DOHH2 (cell line): Measurements from ENCODE around the gene TIGAR.

Experiments
- H3F3A ChIP-seq: fragments of 200-600 bp; sonication (generic), shearing (Covaris generic); 2 replicates; pipeline ENCODE4 v1.6.0; 2016; ENCODE audit warnings: antibody characterized with exemption, mild to moderate bottlenecking; ENCODE audit not compliant: control insufficient read depth, insufficient read depth
- H3K27ac ChIP-seq: fragments of 200-600 bp; sonication (generic); 2 replicates; pipeline ENCODE4 v1.5.1; 2014; ENCODE audit warnings: low read depth, mild to moderate bottlenecking, low read length, moderate library complexity
- H3K27me3 ChIP-seq: fragments of 200-600 bp; sonication (generic); 2 replicates; pipeline ENCODE4 v1.6.1; 2014; ENCODE audit warnings: mild to moderate bottlenecking, low read length, mixed read lengths; ENCODE audit not compliant: control insufficient read depth
- H3K36me3 ChIP-seq: fragments of 200-600 bp; sonication (generic); 2 replicates; pipeline ENCODE4 v1.6.1; 2014; ENCODE audit warnings: mild to moderate bottlenecking, low read length, moderate library complexity, mixed read lengths; ENCODE audit not compliant: control insufficient read depth
- H3K4me1 ChIP-seq: fragments of 200-600 bp; sonication (generic); 2 replicates; pipeline ENCODE4 v1.6.1; 2014; ENCODE audit warnings: mild to moderate bottlenecking, low read length, mixed read lengths; ENCODE audit not compliant: control insufficient read depth
- H3K4me2 ChIP-seq: fragments of 200-600 bp; sonication (generic); 2 replicates; pipeline ENCODE4 v1.6.0; 2014; ENCODE audit warnings: mild to moderate bottlenecking, low read length, moderate library complexity
- H3K4me3 ChIP-seq: fragments of 200-600 bp; sonication (generic); 2 replicates; pipeline ENCODE4 v1.5.1; 2014; ENCODE audit warnings: mild to moderate bottlenecking, low read length, mixed read lengths
- H3K79me2 ChIP-seq: fragments of 200-600 bp; sonication (generic); 2 replicates; pipeline ENCODE4 v1.6.1; 2014; ENCODE audit warnings: mild to moderate bottlenecking, low read length, mixed read lengths; ENCODE audit not compliant: control insufficient read depth
- H3K9me2 ChIP-seq: fragments of 200-600 bp; sonication (generic); replicated peaks from 2 replicates; pipeline ENCODE4 v1.6.1; 2014; ENCODE audit warnings: mild to moderate bottlenecking, low read length, mixed read lengths; ENCODE audit not compliant: control insufficient read depth
- H3K9me3 ChIP-seq: fragments of 200-600 bp; sonication (generic); 2 replicates; pipeline ENCODE4 v1.6.1; 2014; ENCODE audit warnings: antibody characterized with exemption, low read length, mixed read lengths; ENCODE audit not compliant: control insufficient read depth, insufficient read depth
- H4K20me1 ChIP-seq: fragments of 200-600 bp; sonication (generic); 2 replicates; pipeline ENCODE4 v1.6.0; 2014; ENCODE audit warnings: low read depth, mild to moderate bottlenecking, antibody characterized with exemption, low read length, moderate library complexity; ENCODE audit not compliant: control insufficient read depth, insufficient read depth
- EZH2phosphoT487 ChIP-seq: fragments of 200-600 bp; sonication (generic); IDR thresholded peaks from 2 replicates; pipeline ENCODE4 v1.6.1; 2017; ENCODE audit warnings: borderline replicate concordance, mild to moderate bottlenecking, antibody characterized with exemption, low read length, moderate library complexity, mixed read lengths
- TF ChIP-seq, protein P1 (sequence below): fragments of 200-600 bp; sonication (generic); IDR thresholded peaks from one replicate; pipeline ENCODE4 v1.5.1; 2014; ENCODE audit warnings: antibody characterized with exemption, mild to moderate bottlenecking, low read depth, low read length; ENCODE audit not compliant: poor library complexity, severe bottlenecking

The TIGAR gene

DNA sequence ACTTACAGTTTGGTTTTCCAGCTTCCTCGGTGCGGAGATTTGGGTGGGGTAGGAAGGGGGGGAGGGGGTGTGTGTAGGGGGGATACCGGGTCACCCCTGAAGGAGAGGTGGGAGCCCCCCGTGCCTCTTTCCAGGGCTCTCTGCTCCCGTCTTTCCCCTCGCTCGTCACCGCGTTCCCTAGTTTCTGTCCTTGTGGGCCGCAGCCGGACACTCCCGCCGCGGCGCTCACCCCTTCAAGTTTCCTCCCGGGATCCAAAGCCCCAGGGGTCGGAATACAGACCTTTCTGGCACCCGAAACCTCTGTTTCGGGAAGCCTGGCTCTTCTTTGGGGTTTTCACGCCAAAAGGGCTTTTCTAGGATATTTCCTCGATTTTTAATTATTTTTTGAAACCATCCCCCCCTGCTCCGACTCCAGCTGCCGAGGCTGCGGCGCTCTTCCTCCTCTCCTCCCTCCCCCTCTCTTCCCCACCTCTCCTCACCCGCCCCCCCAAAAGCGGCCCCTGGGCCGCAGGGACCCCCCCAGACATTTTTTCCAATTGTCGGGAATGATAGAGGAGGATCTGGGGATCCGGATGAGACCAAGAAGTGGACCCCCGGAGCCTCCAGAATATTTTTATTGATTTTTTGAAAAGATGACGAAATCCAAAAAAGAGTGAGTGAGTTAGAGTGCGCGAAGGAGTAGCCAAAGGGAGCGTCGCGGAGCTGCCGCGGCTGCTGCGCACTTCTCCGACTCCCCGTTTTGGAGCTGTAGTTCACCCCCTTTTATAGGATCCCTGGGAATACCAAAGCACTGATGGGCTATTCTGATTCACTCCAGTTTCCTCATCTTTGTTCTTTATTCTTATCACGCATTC lies 45.8 kb upstream of the TIGAR start:
- no peak overlapping the region for H3K27ac ChIP-seq
- no peak overlapping the region for H3K4me3 ChIP-seq
- no peaks in the 10 kb centered on the region for H3K36me3 ChIP-seq
- no peaks in the 10 kb centered on the region for H3F3A ChIP-seq
- H3K27me3 ChIP-seq: peaks cover 66% of the 10 kb centered on the region
- no peaks in the 10 kb centered on the region for H3K9me3 ChIP-seq
- H3K4me2 ChIP-seq: no peak overlapping the region
- no peaks in the 10 kb centered on the region for H3K9me2 ChIP-seq
- no peaks in the 10 kb centered on the region for H3K79me2 ChIP-seq
- H3K4me1 ChIP-seq: peaks cover 25% of the 10 kb centered on the region
- TF ChIP-seq EZH2phosphoT487: peak; percentile 85
- TF ChIP-seq, protein P1, sequence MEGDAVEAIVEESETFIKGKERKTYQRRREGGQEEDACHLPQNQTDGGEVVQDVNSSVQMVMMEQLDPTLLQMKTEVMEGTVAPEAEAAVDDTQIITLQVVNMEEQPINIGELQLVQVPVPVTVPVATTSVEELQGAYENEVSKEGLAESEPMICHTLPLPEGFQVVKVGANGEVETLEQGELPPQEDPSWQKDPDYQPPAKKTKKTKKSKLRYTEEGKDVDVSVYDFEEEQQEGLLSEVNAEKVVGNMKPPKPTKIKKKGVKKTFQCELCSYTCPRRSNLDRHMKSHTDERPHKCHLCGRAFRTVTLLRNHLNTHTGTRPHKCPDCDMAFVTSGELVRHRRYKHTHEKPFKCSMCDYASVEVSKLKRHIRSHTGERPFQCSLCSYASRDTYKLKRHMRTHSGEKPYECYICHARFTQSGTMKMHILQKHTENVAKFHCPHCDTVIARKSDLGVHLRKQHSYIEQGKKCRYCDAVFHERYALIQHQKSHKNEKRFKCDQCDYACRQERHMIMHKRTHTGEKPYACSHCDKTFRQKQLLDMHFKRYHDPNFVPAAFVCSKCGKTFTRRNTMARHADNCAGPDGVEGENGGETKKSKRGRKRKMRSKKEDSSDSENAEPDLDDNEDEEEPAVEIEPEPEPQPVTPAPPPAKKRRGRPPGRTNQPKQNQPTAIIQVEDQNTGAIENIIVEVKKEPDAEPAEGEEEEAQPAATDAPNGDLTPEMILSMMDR: no peak
- H4K20me1 ChIP-seq: no peaks in the 10 kb centered on the region; the same call in 1 of the 2 replicates

DNA sequence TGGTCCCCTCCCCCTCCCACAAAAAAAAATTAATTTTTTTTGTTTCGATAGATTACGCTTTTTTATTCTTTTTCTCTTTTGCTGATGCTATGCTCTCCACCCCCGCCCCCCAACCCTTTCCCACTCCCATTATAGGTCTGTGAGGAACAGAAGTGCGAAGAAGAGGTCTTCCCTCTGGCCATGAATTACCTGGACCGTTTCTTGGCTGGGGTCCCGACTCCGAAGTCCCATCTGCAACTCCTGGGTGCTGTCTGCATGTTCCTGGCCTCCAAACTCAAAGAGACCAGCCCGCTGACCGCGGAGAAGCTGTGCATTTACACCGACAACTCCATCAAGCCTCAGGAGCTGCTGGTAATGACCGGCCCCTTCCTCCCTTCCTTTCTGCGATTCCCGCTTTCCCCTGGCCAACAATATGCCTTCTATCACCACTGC lies 45.1 kb upstream of the TIGAR start:
- no peaks in the 10 kb centered on the region for H3K9me2 ChIP-seq
- H3K4me1 ChIP-seq: peaks cover 20% of the 10 kb centered on the region
- no peaks in the 10 kb centered on the region for H3F3A ChIP-seq
- no peaks in the 10 kb centered on the region for H3K9me3 ChIP-seq
- H4K20me1 ChIP-seq: no peaks in the 10 kb centered on the region; the same call in 1 of the 2 replicates
- no peak; the same call in 1 of the 2 replicates for TF ChIP-seq EZH2phosphoT487
- TF ChIP-seq, protein P1: no peak
- no peak overlapping the region for H3K27ac ChIP-seq
- no peaks in the 10 kb centered on the region for H3K36me3 ChIP-seq
- peaks cover 60% of the 10 kb centered on the region for H3K27me3 ChIP-seq
- H3K79me2 ChIP-seq: no peaks in the 10 kb centered on the region
- no peak overlapping the region for H3K4me3 ChIP-seq
- no peak overlapping the region for H3K4me2 ChIP-seq

DNA sequence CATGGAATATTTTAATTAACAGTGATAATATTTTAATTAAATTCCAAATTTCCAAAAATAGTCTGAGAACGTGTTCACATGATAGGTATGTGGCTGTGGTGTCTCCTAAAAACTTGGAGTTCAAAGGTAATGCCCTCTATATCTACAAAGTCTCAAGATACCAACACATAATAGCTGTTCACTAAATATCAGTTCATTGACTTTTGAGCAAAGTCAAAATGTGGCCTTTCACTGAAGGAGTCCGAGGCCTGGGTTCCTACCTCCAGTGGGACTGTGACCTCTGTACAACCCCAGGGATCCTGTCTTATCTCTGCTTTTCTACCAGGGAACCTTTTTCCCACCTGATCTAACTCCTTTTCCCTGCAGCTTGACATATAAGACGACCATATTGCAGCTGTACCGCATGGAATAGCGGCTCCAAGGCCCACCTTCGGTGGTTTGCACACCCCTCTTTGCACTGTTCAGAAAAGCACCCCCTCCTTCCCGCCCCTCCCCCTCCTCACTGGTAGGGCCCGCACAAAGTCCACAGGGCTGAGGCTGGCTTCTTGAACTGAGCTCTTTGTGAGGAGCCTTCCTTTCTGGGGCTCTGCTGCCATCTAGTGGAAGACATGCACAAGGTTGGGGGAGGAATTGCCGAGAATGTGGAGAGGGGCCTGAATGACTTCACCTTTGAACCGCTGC lies 44.3 kb upstream of the TIGAR start:
- Histone ChIP-seq H3K79me2 (no peaks in the 10 kb centered on the region), H4K20me1 (no peaks in the 10 kb centered on the region; the same call in 1 of the 2 replicates), H3K27me3 (peaks cover 52% of the 10 kb centered on the region), H3K4me2 (no peak overlapping the region), H3K27ac (no peak overlapping the region), H3K9me3 (no peaks in the 10 kb centered on the region), H3F3A (no peaks in the 10 kb centered on the region), H3K9me2 (no peaks in the 10 kb centered on the region), H3K36me3 (no peaks in the 10 kb centered on the region), H3K4me3 (no peak overlapping the region), H3K4me1 (peaks cover 12% of the 10 kb centered on the region)
- no peak; the same call in 1 of the 2 replicates for TF ChIP-seq EZH2phosphoT487
- TF ChIP-seq, protein P1: peak; percentile 85
